ENCODE results near the gene EDN1.

Gene EDN1

GRCh38 chr6:12339808-12340487 lies 49.8 kb downstream of the EDN1 start:
- no peaks in the 10 kb centered on the region for H3K4me1 Mint-ChIP-seq
- ATAC-seq (replicated peaks; ENCODE audit: extremely low read depth, poor library complexity, severe bottlenecking), result no peak
- H3K4me3 Mint-ChIP-seq, result no peak overlapping the region
- H3K9me3 Mint-ChIP-seq, result no peaks in the 10 kb centered on the region
- H3K27me3 Mint-ChIP-seq, result peaks cover 28% of the 10 kb centered on the region
- H3K36me3 Mint-ChIP-seq (ENCODE audit: insufficient read depth), result no peaks in the 10 kb centered on the region
- H3K27ac Mint-ChIP-seq (ENCODE audit: low read depth), result no peak overlapping the region
- DNase-seq (ENCODE audit: low spot score in 2 of 2), result no peak

GRCh38 chr6:12340488-12340818 lies 50.3 kb downstream of the EDN1 start:
- no peaks in the 10 kb centered on the region for H3K4me1 Mint-ChIP-seq
- H3K27ac Mint-ChIP-seq (ENCODE audit: low read depth), result no peak overlapping the region
- ATAC-seq (replicated peaks; ENCODE audit: extremely low read depth, poor library complexity, severe bottlenecking) (no peak), DNase-seq (ENCODE audit: low spot score in 2 of 2) (no peak)
- no peaks in the 10 kb centered on the region for H3K9me3 Mint-ChIP-seq
- no peaks in the 10 kb centered on the region for H3K36me3 Mint-ChIP-seq (ENCODE audit: insufficient read depth)
- H3K27me3 Mint-ChIP-seq, result peaks cover 28% of the 10 kb centered on the region
- no peak overlapping the region for H3K4me3 Mint-ChIP-seq

- no peaks in the 10 kb centered on the region for H3K36me3 Mint-ChIP-seq (ENCODE audit: insufficient read depth)
- H3K27ac Mint-ChIP-seq (ENCODE audit: low read depth), result no peak overlapping the region
- no peak overlapping the region for H3K4me3 Mint-ChIP-seq
- no peaks in the 10 kb centered on the region for H3K9me3 Mint-ChIP-seq
- H3K27me3 Mint-ChIP-seq, result peaks cover 28% of the 10 kb centered on the region
- H3K4me1 Mint-ChIP-seq, result no peaks in the 10 kb centered on the region
- ATAC-seq (replicated peaks; ENCODE audit: extremely low read depth, poor library complexity, severe bottlenecking) (no peak), DNase-seq (ENCODE audit: low spot score in 2 of 2) (no peak)
Measured at GRCh38 chr6:12342664-12343063, 52.5 kb downstream of the EDN1 start.

GRCh38 chr6:12343122-12343439 lies 52.9 kb downstream of the EDN1 start:
- Mint-ChIP-seq H3K27me3 (peaks cover 28% of the 10 kb centered on the region), H3K36me3 (ENCODE audit: insufficient read depth) (no peaks in the 10 kb centered on the region), H3K27ac (ENCODE audit: low read depth) (no peak overlapping the region), H3K4me1 (no peaks in the 10 kb centered on the region), H3K9me3 (no peaks in the 10 kb centered on the region), H3K4me3 (no peak overlapping the region)
- ATAC-seq (replicated peaks; ENCODE audit: extremely low read depth, poor library complexity, severe bottlenecking), result no peak
- no peak for DNase-seq (ENCODE audit: low spot score in 2 of 2)

GRCh38 chr6:12343440-12344162 lies 53.4 kb downstream of the EDN1 start:
- DNase-seq (ENCODE audit: low spot score in 2 of 2), result no peak

GRCh38 chr6:12344296-12344695 lies 54.1 kb downstream of the EDN1 start:
- no peak for ATAC-seq (replicated peaks; ENCODE audit: extremely low read depth, poor library complexity, severe bottlenecking)
- no peak overlapping the region for H3K4me3 Mint-ChIP-seq
- no peaks in the 10 kb centered on the region for H3K9me3 Mint-ChIP-seq
- H3K4me1 Mint-ChIP-seq, result no peaks in the 10 kb centered on the region
- H3K27me3 Mint-ChIP-seq, result peaks cover 36% of the 10 kb centered on the region
- DNase-seq (ENCODE audit: low spot score in 2 of 2), result no peak
- no peaks in the 10 kb centered on the region for H3K36me3 Mint-ChIP-seq (ENCODE audit: insufficient read depth)
- no peak overlapping the region for H3K27ac Mint-ChIP-seq (ENCODE audit: low read depth)

More at GRCh38 chr6:12343440-12344162, 53.4 kb downstream of the EDN1 start:
- Mint-ChIP-seq H3K4me3 (no peak overlapping the region), H3K4me1 (no peaks in the 10 kb centered on the region), H3K36me3 (ENCODE audit: insufficient read depth) (no peaks in the 10 kb centered on the region), H3K9me3 (no peaks in the 10 kb centered on the region), H3K27ac (ENCODE audit: low read depth) (no peak overlapping the region), H3K27me3 (peaks cover 33% of the 10 kb centered on the region)
- ATAC-seq (replicated peaks; ENCODE audit: extremely low read depth, poor library complexity, severe bottlenecking), result no peak

GRCh38 chr6:12344961-12345693 lies 55.0 kb downstream of the EDN1 start:
- H3K4me3 Mint-ChIP-seq, result no peak overlapping the region
- no peaks in the 10 kb centered on the region for H3K4me1 Mint-ChIP-seq
- DNase-seq (ENCODE audit: low spot score in 2 of 2), result no peak
- H3K27ac Mint-ChIP-seq (ENCODE audit: low read depth), result no peak overlapping the region
- H3K9me3 Mint-ChIP-seq, result no peaks in the 10 kb centered on the region
- H3K36me3 Mint-ChIP-seq (ENCODE audit: insufficient read depth), result no peaks in the 10 kb centered on the region
- ATAC-seq (replicated peaks; ENCODE audit: extremely low read depth, poor library complexity, severe bottlenecking), result no peak
- H3K27me3 Mint-ChIP-seq, result peaks cover 37% of the 10 kb centered on the region

- DNase-seq (ENCODE audit: low spot score in 2 of 2) (no peak), ATAC-seq (replicated peaks; ENCODE audit: extremely low read depth, poor library complexity, severe bottlenecking) (no peak)
- no peak overlapping the region for H3K4me3 Mint-ChIP-seq
- no peaks in the 10 kb centered on the region for H3K36me3 Mint-ChIP-seq (ENCODE audit: insufficient read depth)
- no peak overlapping the region for H3K27ac Mint-ChIP-seq (ENCODE audit: low read depth)
- no peaks in the 10 kb centered on the region for H3K9me3 Mint-ChIP-seq
- H3K27me3 Mint-ChIP-seq, result peaks cover 34% of the 10 kb centered on the region
- H3K4me1 Mint-ChIP-seq, result no peaks in the 10 kb centered on the region
Measured at GRCh38 chr6:12345694-12346058, 55.5 kb downstream of the EDN1 start.
